Stimulated activated CD4-positive, alpha-beta T cell treated with anti-CD3 and anti-CD28 coated beads, Interleukin-12 subunit alpha, Interleukin-12 subunit beta, amount 100 ng/mL, for 4 hours (primary cell): ENCODE data around the gene ATP1A4.
A peak's percentile ranks its signal among the peaks of the same experiment; 100 is the strongest.
"Not testable (repeated sequence)": the region's sequence is repeated elsewhere in the genome, so short reads cannot be mapped to it uniquely, and the experiment has no call there.

Source experiments
- DNase-seq: peaks from one replicate; pipeline ENCODE4 v3.0.0-alpha.2; 2020

The ATP1A4 gene

DNA sequence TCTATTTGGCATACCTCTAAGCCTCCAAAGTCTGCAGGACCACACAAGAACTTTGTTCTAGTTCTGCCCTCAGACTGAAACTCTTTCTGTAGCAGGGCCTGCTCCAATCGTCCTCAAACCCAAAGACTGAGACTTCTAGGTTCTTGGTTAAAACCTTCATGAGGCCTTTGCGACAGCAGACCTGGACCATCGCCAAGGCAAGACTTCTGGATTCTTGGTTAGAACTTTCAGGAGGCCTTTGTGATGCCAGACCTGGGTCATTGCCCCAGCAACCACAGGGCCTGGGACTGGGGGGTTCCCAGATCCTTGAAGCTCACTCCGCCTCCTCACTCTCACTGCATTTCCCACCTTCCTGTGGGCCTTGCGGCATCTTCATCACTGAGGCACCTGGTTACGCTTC, at the start of gene ATP1A4:
Gene ATP1A4 (plus strand): TSS at position 301 of the 400 bp plus-strand sequence. CDS start 438 bp downstream, outside the sequence.
- DNase-seq, result no peak

DNA sequence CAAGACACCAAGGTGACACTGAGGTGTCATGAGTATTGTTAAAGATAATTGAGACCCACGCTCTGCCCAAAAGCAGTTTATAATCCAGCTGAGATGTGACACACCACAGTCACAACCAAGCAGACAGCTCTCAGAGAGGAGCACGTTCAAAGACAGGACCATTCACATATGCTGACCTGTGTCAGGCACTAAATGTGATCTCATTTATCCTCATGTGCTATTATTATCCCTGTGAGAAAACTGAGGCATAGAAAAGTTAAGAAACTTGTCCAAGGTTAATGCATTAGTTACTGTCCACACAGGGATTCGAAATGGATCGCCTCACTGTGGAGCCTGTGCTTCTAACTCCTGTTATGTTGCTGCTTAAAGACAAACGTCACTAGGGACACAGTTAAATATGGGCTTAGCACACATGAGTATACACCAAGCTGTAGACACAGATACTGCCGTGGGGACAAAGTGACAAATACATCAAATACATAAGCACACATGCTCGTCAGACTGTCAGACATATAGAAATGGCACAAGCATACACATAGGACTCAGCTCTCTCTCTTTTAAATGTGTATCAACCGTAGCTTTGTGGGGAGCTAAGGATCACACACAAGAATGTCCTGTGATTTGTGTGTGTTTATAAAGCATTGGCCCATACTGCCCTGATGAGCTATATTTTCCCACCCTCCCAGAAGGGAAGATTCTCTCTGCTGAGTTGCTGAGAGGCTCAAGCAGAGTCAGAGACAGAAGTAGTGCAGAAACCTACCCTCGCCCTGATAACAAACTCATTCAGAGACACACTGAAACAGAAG, 49.5 kb upstream of the ATP1A4 start:
- no peak for DNase-seq

DNA sequence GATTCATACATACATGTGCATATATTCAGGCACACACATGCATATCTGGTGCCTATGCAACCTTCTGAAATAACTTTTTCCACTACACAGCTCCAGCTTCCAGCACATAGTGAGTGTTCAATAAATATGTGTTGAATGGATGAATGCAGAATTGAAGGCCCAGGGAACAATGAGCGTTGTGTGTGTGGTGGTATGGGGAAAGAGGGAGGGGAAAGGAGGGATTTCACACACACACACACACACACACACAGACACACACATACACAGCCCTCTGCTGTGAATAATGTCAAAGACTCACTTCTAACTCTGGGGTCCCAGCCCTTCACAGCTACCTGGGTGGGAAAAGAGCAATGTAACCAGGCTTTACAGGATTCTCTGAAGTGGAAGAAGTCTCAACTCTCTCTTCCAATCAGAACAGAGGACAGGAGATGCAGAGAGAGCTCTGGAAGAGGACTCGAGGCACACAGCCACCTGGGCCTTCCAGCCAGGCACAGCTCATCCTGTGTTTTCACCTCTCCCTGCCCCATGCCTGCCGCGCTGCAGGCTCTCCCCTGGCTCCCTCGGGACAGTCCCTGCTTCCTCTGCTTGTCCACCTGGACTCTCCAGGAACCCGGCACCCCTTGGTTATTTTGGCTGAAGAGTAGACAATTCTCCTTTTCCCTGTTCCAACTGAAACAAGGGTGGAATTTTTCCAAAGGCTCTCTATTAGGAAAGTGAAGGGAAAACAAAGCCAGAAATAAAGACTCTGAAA, 47.6 kb upstream of the ATP1A4 start:
- no peak for DNase-seq

DNA sequence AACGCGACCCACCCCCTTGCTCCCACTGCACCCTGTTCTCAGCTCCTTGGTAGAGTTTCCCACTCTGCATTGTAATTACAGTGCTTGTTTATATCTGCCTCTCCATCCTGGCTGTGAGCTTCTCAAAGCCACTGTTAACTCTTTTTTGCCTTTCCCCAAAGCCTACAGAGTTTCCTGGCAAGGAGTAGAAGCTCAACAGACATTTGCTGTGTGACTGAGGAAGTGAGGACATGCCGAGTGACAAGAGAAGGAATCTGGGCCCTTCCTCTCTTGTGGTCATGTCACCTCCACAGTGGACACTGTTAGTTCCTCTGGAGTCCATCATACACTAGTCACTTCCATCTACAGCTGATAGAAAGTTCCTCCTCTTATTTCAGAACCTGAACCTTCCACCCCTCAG, 46.9 kb upstream of the ATP1A4 start:
- no peak for DNase-seq

DNA sequence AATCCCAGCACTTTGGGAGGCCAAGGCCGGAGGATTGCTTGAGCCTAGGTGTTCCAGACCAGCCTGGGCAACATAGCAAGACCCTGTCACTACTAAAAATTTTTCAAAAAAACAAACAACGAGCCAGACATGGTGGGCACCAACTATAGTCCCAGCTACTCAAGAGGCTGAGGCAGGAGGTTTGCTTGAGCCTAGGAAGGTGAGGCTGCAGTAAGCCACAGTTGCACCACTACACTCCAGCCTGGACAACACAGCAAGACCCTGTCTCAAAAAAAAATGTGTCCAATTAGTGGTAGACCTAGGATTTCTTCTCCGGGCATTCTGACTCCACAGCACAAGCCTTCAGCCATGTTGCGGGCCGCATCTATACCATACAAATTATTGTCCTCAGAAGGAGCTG, 46.2 kb upstream of the ATP1A4 start:
- DNase-seq, result no peak

DNA sequence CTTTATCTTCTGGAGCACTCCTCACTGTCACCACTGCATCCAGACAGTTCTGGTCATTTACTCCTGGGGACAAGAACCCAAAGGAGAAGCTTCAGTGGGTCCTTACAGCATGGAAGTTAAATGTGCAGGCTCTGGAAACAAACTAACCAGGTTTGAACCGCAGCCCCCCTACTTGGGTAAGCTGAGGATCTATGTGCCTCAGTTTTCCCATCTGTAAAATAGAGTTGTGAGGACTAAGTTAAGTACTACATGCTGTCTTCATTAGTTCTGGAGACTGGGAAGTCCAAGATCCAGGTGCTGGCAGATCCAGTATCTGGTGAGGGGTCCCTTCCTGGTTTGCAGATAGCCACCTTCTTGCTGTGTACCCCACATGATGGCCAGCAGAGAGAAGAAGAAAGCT, 43.9 kb upstream of the ATP1A4 start:
- no peak for DNase-seq

DNA sequence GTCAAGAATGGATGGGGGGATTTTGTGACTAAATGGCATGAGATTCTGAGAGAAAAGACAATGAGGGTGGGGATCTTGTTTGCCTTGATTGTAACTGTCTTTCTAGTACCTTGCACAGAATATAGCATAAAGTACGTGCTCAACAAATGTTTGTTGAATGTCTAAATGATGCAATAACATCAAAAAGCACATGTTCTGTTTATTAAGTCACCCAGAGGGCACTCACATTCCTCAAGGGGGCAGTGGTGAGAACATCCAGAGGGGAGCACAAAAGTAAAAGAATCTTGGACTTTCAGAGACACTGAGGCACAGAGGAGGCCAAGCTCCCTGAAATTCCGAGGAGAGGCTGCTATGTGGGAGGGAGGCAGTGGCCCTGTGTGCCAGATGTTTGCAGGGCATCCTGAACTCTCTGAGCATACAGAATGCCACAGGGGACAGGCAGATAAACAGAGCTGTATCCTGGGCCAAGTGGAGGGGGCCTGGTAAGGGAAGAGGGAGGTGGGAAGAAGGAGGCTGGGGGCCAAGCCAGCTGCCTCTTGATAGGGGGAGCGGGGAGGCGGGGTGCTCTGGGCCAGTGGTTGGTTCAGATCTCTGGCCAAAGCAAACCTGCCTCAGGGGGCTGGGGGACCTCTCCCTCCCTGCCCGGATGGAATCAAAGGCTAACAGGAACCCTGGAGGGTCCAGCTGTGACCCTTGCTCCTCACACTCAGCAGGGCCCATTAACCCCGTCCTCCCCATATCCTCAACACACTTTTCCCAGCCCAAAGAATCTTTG, 42.3 kb upstream of the ATP1A4 start:
- peak; percentile 15 for DNase-seq

DNA sequence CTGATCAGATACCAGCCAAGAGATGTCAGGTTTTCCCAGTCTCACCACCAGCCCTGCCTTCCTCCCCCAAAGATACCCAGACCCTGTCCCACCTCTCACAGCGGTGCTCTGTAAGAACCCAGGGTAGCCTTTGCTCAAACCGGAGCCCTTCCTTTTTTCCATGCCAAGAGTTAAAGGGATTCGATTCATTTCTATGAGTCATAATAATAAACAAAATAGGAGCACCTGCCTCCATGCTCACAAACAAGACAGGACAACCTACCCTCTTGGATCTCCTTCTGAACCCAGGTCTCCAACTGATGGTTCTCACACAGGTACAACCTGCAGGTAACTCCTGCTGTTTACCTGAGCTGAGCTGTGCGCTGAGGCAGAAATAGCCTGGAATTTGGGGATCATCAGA, 41.7 kb upstream of the ATP1A4 start:
- no peak for DNase-seq

DNA sequence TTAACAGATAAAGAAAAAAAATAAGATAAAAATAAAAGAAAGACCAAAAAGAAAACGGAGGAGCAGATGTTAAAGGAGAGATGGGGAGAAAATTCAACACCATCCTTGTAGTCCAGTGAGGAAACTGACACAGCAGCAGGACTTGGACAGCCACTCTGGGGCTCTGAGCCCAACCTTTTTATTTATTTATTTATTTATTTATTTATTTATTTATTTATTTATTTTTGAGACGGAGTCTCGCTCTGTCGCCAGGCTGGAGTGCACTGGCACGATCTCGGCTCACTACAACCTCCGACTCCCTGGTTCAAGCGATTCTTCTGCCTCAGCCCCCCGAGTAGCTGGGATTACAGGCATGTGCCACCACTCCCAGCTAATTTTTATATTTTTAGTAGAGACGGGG, 39.9 kb upstream of the ATP1A4 start:
- not testable (repeated sequence) for DNase-seq

DNA sequence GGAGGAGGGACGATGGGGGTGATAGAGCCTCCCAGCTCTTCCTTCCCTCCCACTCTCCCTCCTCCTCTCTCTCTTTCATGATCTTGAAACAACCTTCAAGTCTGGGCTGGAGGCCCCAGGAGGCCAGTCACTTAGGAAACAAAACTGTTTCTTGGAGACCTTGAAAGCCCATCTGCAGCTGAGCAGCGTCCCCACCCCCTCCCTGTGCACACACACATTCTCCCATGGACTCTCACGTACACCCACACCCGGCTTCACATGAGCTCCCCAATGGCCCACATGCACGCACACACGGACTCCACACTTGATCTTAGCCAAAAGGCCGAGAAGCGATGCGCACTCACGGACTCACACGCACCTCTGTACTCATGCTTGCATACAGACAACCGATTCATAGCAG, 39.0 kb upstream of the ATP1A4 start:
- no peak for DNase-seq

DNA sequence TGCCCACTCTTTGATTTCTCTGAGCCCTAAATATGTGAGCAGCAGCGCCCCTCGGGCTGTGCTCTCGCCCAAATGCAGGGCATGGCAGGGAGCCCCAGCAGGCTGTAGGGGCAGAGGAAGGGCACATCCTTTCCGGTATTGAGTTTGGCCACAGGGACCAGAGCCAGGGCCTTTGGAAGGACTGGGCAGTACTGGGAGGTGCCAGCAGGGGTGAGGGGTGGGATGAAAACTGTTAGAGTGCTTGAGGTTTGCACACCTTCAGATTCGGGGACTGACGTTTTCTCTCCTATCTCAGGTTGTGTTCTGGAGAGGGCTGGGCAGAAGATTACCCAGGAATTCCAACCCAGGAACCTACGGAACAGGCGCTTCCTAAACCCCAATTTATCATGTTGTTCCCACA, 38.0 kb upstream of the ATP1A4 start:
- DNase-seq, result no peak

DNA sequence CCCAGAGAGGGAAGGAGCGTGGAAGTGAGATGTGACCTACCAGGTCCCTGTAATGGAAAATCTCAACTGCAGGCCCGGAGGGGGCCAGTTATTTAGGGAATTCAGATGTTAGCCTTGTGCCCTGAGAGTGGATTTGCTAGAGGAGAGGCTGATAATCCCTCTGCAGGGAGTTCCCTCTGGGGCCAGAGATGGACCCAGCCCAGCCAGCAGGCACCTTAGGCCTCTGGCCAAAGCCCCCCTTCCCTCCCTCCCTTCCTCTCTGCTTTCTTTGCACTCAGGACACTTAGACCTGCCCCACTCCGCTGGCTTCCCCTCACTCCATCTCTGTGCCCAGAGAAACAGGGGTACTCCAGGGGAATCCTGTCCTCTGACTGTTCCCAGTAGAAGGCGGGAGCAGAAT, 37.3 kb upstream of the ATP1A4 start:
- no peak for DNase-seq

DNA sequence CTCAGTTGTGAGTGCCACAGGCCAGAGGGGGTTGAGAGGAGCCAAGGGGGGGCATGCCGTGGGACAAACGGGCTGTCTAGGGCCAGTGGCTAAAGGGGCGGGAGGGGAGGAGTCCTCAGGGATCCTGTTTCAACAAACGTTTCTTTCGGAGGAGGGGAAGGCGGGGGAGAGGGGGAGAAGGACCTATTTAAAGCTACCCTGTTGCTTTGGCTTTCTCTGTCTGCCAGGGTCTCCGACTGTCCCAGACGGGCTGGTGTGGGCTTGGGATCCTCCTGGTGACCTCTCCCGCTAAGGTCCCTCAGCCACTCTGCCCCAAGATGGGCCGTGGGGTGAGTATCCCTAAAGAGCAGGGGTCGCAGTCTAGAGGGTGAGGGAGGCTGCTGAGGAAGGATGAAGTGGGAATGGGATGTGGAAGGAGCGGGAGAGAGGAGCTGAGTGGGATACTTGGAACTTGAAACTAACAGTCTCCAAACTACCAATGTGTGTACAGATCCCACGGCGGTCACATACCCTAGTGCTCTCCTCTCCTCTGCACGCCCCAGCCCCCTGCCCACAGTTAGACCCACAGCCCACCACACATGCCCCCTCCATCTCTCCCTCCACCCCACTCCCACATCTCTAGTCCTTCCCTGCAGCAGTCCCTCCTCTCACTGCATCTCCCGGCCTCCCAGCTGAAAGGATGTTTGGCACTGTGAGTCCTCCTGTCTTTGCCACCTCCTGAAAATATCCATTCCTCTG, 35.7 kb upstream of the ATP1A4 start, which contains the start of gene ATP1A2:
Gene ATP1A2 (plus strand): TSS at position 215 of the 738 bp plus-strand sequence. CDS start 103 bp downstream, at position 318.
- DNase-seq, result no peak

DNA sequence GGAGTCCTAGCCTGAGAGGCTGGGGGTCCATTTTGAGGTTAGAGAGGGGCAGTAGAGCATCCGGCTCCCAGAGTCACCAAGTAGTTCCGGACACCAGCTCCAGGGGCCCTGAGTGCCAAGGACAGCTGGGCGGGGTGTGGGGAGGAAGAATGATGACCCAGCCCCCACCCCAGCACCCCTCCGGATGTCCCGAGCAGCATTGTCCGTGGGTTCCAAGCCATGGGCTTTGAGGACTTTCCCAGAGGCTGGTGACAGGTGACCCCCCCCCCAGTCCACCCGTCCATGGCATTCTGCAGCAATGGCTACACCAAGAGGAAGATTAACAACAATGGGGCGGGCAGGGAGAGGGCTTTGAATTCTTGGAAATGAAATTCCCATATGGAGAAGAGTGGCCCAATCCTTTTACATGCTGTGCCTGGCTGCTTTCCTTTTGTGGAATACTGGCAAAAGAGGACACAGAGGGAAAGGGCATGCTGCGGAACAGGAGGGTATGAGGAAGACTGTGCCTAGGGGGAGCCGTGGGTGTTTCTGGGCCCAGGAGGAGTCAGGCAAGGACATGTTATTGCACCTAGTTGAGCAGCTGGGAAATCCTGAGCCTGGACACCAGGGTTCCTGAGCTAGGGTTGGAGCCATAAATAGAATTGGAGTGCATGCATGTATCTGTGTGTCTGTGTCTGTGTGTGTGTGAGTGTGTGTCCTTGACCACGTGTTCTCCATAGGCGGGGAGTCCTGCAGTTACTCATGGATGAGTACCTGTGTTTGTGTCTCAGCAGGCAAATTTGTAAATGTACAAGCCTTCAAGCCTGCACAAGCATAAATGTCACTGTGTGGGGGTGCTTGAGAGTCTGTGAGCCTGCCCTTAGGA, 34.9 kb upstream of the ATP1A4 start:
- DNase-seq, result no peak

DNA sequence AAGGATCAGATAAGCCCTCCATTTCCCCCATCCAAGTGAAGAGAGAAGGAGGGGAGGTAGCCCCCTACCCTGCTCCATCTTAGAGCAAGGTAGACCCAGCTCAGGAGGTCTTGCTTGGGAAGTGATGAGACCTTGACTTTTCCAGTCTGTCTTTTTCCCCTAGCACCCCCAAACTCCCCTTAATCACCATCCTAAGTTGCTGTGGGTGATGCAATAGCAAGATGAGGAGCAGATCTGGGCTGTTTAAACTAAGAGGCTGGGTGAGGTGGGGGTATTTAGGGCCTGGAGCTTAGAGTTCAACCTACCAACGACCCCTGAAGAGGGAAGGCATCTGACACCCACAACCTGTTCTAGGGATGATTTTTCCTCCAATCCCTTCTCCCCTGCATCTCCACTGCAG, 34.1 kb upstream of the ATP1A4 start:
- DNase-seq, result no peak

DNA sequence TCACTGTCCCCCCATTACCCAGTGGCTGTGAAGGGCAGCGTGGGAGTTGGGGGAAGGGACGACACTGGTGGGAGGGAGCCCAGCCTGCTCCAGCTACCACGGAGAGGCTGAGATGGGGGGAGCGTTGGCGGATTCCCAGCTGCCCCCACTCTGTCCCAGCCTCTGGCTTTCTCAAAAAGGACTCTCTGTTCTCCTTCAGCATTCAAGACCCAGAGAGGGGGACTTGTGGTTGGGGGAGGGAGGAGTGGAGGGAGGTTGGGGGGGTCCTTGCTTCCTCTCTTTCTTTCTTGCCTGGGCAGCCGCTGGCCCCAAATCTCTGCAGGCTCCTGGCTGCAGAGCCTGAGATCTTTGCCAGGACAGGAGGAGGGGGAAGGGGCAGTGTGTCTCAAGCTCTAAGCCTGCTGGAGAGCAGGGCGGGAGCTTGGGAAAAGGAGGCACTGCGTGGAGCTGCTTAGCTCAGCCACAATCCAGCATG, 33.7 kb upstream of the ATP1A4 start:
- no peak for DNase-seq

DNA sequence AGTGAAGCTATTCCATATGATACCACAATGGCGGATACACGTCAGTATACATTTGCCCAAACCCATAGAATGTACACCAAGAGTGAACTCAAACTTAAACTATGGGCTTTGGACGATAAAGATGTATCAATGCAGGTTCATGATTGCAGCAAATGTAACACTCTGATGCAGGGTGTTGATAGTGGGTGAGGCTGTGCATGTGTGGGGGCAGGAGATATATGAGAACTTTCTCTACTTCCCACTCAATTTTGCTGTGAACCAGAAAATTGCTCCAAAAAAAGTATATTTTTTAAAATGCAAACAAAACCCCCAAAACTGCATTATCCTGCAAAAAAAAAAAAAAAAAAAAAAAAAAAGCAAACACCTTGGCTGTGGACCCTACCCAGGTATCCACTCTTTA, 32.5 kb upstream of the ATP1A4 start:
- no peak for DNase-seq

DNA sequence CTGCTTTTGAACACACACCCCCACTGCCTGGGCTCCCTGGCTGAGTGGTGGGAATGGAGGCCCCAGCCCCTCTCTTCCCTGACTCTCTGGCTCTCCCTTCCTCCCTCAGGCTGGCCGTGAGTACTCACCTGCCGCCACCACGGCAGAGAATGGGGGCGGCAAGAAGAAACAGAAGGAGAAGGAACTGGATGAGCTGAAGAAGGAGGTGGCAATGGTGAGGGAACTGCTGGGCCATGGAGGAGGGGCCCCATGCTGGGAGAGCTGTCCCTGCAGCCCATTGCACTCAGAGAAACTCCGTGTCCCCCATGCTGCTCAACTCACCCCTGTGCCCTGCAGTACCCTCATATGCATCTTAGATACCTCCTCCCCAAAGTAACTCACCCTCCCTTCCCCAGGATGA, 30.6 kb upstream of the ATP1A4 start:
- no peak for DNase-seq

DNA sequence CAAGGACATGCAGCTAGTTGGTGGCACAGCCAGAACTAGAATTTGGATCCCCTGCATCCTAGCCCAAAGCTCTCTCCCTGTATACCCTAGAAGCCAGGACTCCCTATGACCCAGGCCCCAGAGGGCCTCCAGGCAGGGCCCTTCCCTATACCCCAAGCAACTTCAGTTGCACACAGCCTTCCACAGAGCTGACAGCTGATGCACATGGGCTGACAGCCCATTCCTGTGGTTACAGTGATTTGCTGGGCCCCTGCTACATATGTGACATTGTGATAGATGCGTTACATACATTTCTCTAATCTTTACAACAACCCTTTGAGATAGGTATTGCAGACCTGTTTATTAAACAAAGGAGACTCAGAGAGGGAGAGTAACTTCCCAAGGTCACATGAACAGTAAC, 30.0 kb upstream of the ATP1A4 start:
- DNase-seq, result no peak

DNA sequence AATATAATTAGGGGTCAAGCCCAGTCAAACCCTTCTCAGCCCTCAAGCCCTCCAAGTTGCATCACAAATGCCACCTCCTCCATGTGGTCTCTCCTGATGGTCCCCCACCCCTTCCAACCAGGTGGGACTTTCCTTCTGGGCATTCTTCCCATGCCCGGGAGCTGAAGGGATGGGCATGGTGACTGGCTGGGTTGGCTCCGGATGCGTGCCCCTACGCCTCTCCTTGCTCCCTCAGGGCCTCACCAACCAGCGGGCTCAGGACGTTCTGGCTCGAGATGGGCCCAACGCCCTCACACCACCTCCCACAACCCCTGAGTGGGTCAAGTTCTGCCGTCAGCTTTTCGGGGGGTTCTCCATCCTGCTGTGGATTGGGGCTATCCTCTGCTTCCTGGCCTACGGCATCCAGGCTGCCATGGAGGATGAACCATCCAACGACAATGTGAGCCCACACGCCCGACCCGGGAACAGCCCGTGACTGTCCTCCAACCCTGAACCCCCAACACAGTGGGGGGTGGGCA, 28.4 kb upstream of the ATP1A4 start:
- no peak for DNase-seq

DNA sequence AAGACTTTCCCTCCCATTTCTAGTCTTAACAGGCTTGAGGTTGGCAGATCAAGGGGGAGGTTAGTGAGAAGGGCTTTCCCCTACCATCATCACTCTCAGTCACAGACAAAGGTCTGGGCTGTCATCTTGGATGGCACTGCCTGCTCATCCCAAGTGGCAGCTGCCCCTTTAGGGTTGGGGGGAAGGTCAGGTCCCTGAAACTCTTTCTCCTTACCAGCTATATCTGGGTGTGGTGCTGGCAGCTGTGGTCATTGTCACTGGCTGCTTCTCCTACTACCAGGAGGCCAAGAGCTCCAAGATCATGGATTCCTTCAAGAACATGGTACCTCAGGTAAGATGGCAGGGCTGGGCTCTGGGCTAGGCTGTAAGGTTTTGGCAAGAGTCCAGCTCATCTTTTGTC, 27.7 kb upstream of the ATP1A4 start:
- no peak for DNase-seq
